Pericardium fibroblast (primary cell): Measurements from ENCODE around the gene PARP8. TPM values are rescaled to one million over a fixed set of nuclear protein-coding genes. Genes with fewer than 3 reads are reported as not detected.

Experiments used
- total RNA-seq: library from RNA; depleted of rRNA; stranded (reverse); fragments of >200 nt; gene quantifications from 2 replicates; pipeline ENCODE4 v1.2.3, GENCODE V29; 2015

PARP8 gene, protein sequence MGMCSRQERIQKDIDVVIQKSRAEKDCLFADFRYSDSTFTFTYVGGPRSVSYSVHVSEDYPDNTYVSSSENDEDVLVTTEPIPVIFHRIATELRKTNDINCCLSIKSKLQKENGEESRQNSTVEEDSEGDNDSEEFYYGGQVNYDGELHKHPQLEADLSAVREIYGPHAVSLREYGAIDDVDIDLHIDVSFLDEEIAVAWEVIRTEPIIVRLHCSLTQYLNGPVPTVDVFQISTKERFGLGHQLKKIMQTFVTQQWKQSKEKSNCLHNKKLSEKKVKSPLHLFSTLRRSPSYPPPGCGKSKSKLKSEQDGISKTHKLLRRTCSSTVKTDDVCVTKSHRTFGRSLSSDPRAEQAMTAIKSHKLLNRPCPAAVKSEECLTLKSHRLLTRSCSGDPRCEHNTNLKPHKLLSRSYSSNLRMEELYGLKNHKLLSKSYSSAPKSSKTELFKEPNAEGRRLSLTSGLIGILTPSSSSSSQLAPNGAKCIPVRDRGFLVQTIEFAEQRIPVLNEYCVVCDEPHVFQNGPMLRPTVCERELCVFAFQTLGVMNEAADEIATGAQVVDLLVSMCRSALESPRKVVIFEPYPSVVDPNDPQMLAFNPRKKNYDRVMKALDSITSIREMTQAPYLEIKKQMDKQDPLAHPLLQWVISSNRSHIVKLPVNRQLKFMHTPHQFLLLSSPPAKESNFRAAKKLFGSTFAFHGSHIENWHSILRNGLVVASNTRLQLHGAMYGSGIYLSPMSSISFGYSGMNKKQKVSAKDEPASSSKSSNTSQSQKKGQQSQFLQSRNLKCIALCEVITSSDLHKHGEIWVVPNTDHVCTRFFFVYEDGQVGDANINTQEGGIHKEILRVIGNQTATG
- 0.68 and 2.0 TPM in 2 replicates for total RNA-seq

DNA sequence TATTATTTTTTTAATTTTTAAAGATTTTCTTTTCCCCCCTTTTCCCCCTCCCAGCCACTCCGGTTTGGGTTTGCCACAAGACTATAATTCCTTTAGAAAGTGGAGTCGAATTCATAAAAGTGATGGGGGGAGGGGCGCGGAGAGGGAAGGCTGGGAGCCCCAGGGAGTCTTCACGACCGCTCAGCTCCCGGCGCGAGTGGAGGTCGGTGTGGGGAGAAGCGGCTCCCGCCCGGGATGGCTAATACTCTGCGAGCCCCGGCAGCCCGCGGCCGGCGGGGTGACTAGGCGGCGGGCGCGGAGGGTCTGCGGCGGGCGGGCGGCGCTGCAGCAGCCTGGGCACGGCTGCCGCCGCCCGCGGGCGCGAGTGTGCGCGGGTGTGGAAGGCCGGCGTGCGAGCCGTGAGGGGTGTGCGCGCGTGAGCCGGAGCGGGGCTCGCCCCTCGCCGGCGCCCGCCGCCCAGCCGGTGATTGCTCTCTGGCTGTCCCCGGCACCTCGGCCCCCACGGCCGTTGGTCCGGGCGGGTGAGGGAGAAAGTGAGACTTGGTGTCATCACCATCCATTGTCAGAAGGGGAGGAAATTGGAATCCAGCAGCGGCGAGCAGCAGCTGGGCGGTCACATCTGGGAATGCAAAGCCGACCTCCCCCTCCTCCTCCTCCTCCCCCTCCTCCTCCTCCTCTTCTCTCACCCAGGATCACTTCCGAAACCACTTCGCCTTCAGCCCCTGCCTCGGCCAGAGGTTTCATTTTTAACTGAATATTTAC is at the start of gene PARP8:
TSS of gene PARP8 (plus strand) at position 377 of the 762 bp plus-strand sequence. CDS start 459 bp downstream, outside the sequence.

Other genes starting within 250 kb of the PARP8 start
- 0.12 and 0.85 TPM in 2 replicates for gene EMB, start 225.3 kb upstream of the PARP8 start, total RNA-seq